ENCODE results near the gene CRISPLD2.

Gene CRISPLD2

GRCh38 chr16:84819644-84820304 lies at the start of gene CRISPLD2:
Gene CRISPLD2 (plus strand): TSS chr16:84819985. CDS start chr16:84838496, 18,511 bp downstream.
- peak; percentile 89 for DNase-seq

- DNase-seq = no peak
These were observed 46.5 kb upstream of the CRISPLD2 start for GRCh38 chr16:84773312-84773711.

GRCh38 chr16:84774810-84775209 lies 45.0 kb upstream of the CRISPLD2 start:
- DNase-seq = peak; percentile 18

- DNase-seq = no peak
These were observed 44.4 kb upstream of the CRISPLD2 start for GRCh38 chr16:84775262-84775810.

GRCh38 chr16:84777435-84777834 lies 42.4 kb upstream of the CRISPLD2 start:
- no peak for DNase-seq

- DNase-seq = no peak
These were observed 41.1 kb upstream of the CRISPLD2 start for GRCh38 chr16:84778720-84779119.

- DNase-seq = no peak
These were observed 39.7 kb upstream of the CRISPLD2 start for GRCh38 chr16:84780063-84780462.

- no peak for DNase-seq
These were observed 39.0 kb upstream of the CRISPLD2 start for GRCh38 chr16:84780544-84781376.

GRCh38 chr16:84782846-84783245 lies 36.9 kb upstream of the CRISPLD2 start:
- no peak for DNase-seq

- DNase-seq = no peak
These were observed 33.8 kb upstream of the CRISPLD2 start for GRCh38 chr16:84785843-84786581.

GRCh38 chr16:84786605-84787262 lies 33.1 kb upstream of the CRISPLD2 start:
- no peak for DNase-seq

GRCh38 chr16:84787263-84787622 lies 32.5 kb upstream of the CRISPLD2 start:
- no peak for DNase-seq

- DNase-seq = no peak
These were observed 30.8 kb upstream of the CRISPLD2 start for GRCh38 chr16:84788920-84789391.

GRCh38 chr16:84789431-84789830 lies 30.4 kb upstream of the CRISPLD2 start:
- no peak for DNase-seq

- DNase-seq = no peak
These were observed 29.5 kb upstream of the CRISPLD2 start for GRCh38 chr16:84790301-84790700.

- no peak for DNase-seq
These were observed 28.7 kb upstream of the CRISPLD2 start for GRCh38 chr16:84791088-84791487.

GRCh38 chr16:84791501-84791900 lies 28.3 kb upstream of the CRISPLD2 start:
- no peak for DNase-seq

GRCh38 chr16:84794186-84794585 lies 25.6 kb upstream of the CRISPLD2 start:
- no peak for DNase-seq

- DNase-seq = no peak
These were observed 25.2 kb upstream of the CRISPLD2 start for GRCh38 chr16:84794626-84795025.

- no peak for DNase-seq
These were observed 24.3 kb upstream of the CRISPLD2 start for GRCh38 chr16:84795329-84796053.

- no peak for DNase-seq
These were observed 19.4 kb upstream of the CRISPLD2 start for GRCh38 chr16:84800158-84800978.

Measured in CD4-positive, alpha-beta T cell treated with Interferon gamma for 1 hour (primary cell).